Caco-2 (cell line): ENCODE measurements around the gene LMOD2. TPM values are rescaled to one million over a fixed set of nuclear protein-coding genes. Genes with fewer than 3 reads are reported as not detected.

Experiments
- BruUV-seq: library from RNA; stranded (reverse); fragments of 400-500 nt; replicated peaks from 2 replicates; lab custom pipeline; 2021; lab: Mats Ljungman, UMichigan
- CTCF ChIA-PET: fragments of 300-600 bp; sonication (Branson Sonifier 250); formaldehyde crosslinking; loops from one replicate; lab custom pipeline; 2022; ENCODE audit warnings: antibody characterized with exemption; lab: Charles Lee
- POLR2A ChIA-PET: fragments of 300-600 bp; sonication (Branson Sonifier 250); formaldehyde crosslinking; loops from one replicate; lab custom pipeline; 2022; ENCODE audit warnings: antibody characterized with exemption; lab: Charles Lee
- DNase-seq, 2 experiments: peaks; one replicate each; pipeline versions ENCODE4 v3.0.0 to v3.0.0-alpha.2; 2020 to 2022
- H3K27me3 ChIP-seq: replicated peaks from 2 replicates; pipeline ENCODE4 v1.6.0; 2011; ENCODE audit warnings: low read length; ENCODE audit not compliant: control insufficient read depth, insufficient read depth
- H3K36me3 ChIP-seq: 2 replicates; pipeline ENCODE4 v1.5.1; 2011; ENCODE audit warnings: low read length; ENCODE audit not compliant: control insufficient read depth, insufficient read depth
- H3K4me1 ChIP-seq: fragments of 250-450 bp; sonication (Bioruptor Pico); 2 replicates; pipeline ENCODE4 v1.5.1; 2020; ENCODE audit warnings: mild to moderate bottlenecking
- H3K4me3 ChIP-seq: 2 replicates; pipeline ENCODE4 v1.5.1; 2011; ENCODE audit warnings: low read depth, mild to moderate bottlenecking, control low read depth, low read length
- H3K9me3 ChIP-seq: fragments of 250-450 bp; sonication (Bioruptor Pico); 2 replicates; pipeline ENCODE4 v1.5.1; 2020; ENCODE audit warnings: mild to moderate bottlenecking, moderate library complexity
- H3K27ac Mint-ChIP-seq: one replicate; pipeline ENCODE4 v1.8.0; 2022; ENCODE audit warnings: mixed read lengths; ENCODE audit not compliant: unreplicated experiment
- H3K27me3 Mint-ChIP-seq: one replicate; pipeline ENCODE4 v1.8.0; 2022; ENCODE audit warnings: mixed read lengths; ENCODE audit not compliant: insufficient read depth, unreplicated experiment
- H3K36me3 Mint-ChIP-seq: one replicate; pipeline ENCODE4 v1.8.0; 2022; ENCODE audit warnings: mild to moderate bottlenecking, mixed read lengths; ENCODE audit not compliant: insufficient read depth, unreplicated experiment
- H3K4me1 Mint-ChIP-seq: one replicate; pipeline ENCODE4 v1.8.0; 2022; ENCODE audit warnings: low read depth, mixed read lengths; ENCODE audit not compliant: unreplicated experiment
- H3K4me3 Mint-ChIP-seq: one replicate; pipeline ENCODE4 v1.8.0; 2022; ENCODE audit warnings: mild to moderate bottlenecking, moderate library complexity, mixed read lengths; ENCODE audit not compliant: unreplicated experiment
- H3K9me3 Mint-ChIP-seq: one replicate; pipeline ENCODE4 v1.8.0; 2022; ENCODE audit warnings: mixed read lengths; ENCODE audit not compliant: unreplicated experiment
- CTCF ChIP-seq, 2 experiments: fragments of 200-600 bp in 1 of 2; IDR thresholded peaks; 1 replicate in 1 of 2; 2 replicates in 1 of 2; pipeline versions ENCODE4 v1.5.1 to v1.8.0; 2011 to 2022; ENCODE audit warnings: antibody characterized with exemption in 1 of 2, control low read depth in 1 of 2, inconsistent platforms in 1 of 2, low read depth in 1 of 2, low read length in 1 of 2, mild to moderate bottlenecking in 1 of 2, moderate library complexity in 1 of 2; ENCODE audit not compliant: insufficient read depth in 1 of 2, severe bottlenecking in 1 of 2, unreplicated experiment in 1 of 2
- intact Hi-C: fragments of 100-400 bp; cut with micrococcal nuclease; formaldehyde crosslinking; loops from one replicate; pipeline ENCODE4 v1.10.0; 2022; ENCODE audit not compliant: unreplicated experiment
- total RNA-seq: library from RNA; stranded (reverse); gene quantifications from 2 replicates; pipeline ENCODE4 v1.2.3, GENCODE V29; 2022

LMOD2 gene
- total RNA-seq, 1 experiment from 2014 or later = not detected

GRCh38 chr7:123628829-123629228, 26.8 kb upstream of the LMOD2 start:
- Histone ChIP-seq H3K4me3 (no peak overlapping the region), H3K9me3 (no peaks in the 10 kb centered on the region), H3K27me3 (no peaks in the 10 kb centered on the region), H3K36me3 (no peaks in the 10 kb centered on the region), H3K4me1 (no peaks in the 10 kb centered on the region; the same call in 1 of the 2 replicates)
- ChIA-PET CTCF (no interaction called here), POLR2A (no interaction called here)
- H3K36me3 Mint-ChIP-seq = no peaks in the 10 kb centered on the region
- no TSS peak for BruUV-seq
- intact Hi-C loops = no loop called here
- peaks cover 23% of the 10 kb centered on the region for H3K4me1 Mint-ChIP-seq
- H3K9me3 Mint-ChIP-seq = peaks cover 12% of the 10 kb centered on the region
- TF ChIP-seq CTCF (IDR thresholded peaks at IDR 0.05; ENCODE audit: insufficient read depth in 1 of 2, low read depth in 1 of 2, low read length in 1 of 2, severe bottlenecking in 1 of 2, unreplicated experiment in 1 of 2) = no peak
- no peak overlapping the region for H3K4me3 Mint-ChIP-seq
- no peaks in the 10 kb centered on the region for H3K27me3 Mint-ChIP-seq
- H3K27ac Mint-ChIP-seq = no peak overlapping the region
- no peak for DNase-seq

- TF ChIP-seq CTCF (IDR thresholded peaks at IDR 0.05; ENCODE audit: insufficient read depth in 1 of 2, low read depth in 1 of 2, low read length in 1 of 2, severe bottlenecking in 1 of 2, unreplicated experiment in 1 of 2) = no peak
- H3K4me1 ChIP-seq = no peaks in the 10 kb centered on the region; the same call in none of the 2 replicates
- DNase-seq = no peak
- CTCF ChIA-PET = no interaction called here
- H3K4me1 Mint-ChIP-seq = peaks cover 26% of the 10 kb centered on the region
- no peaks in the 10 kb centered on the region for H3K9me3 ChIP-seq
- no peaks in the 10 kb centered on the region for H3K36me3 Mint-ChIP-seq
- POLR2A ChIA-PET = no interaction called here
- H3K4me3 Mint-ChIP-seq = no peak overlapping the region
- intact Hi-C loops = no loop called here
- no TSS peak for BruUV-seq
- H3K4me3 ChIP-seq = no peak overlapping the region
- no peaks in the 10 kb centered on the region for H3K36me3 ChIP-seq
- H3K9me3 Mint-ChIP-seq = peaks cover 12% of the 10 kb centered on the region
- H3K27me3 ChIP-seq = no peaks in the 10 kb centered on the region
- no peak overlapping the region for H3K27ac Mint-ChIP-seq
- no peaks in the 10 kb centered on the region for H3K27me3 Mint-ChIP-seq
Observed at GRCh38 chr7:123629281-123629680, 26.4 kb upstream of the LMOD2 start.

GRCh38 chr7:123632808-123633207, 22.9 kb upstream of the LMOD2 start:
- Histone ChIP-seq H3K4me1 (peaks cover 11% of the 10 kb centered on the region), H3K27me3 (no peaks in the 10 kb centered on the region), H3K4me3 (no peak overlapping the region), H3K9me3 (no peaks in the 10 kb centered on the region), H3K36me3 (no peaks in the 10 kb centered on the region)
- Mint-ChIP-seq H3K36me3 (no peaks in the 10 kb centered on the region), H3K27ac (no peak overlapping the region), H3K27me3 (no peaks in the 10 kb centered on the region), H3K4me3 (no peak overlapping the region), H3K9me3 (no peaks in the 10 kb centered on the region), H3K4me1 (peaks cover 22% of the 10 kb centered on the region)
- BruUV-seq = no TSS peak
- intact Hi-C loops = loop anchor here (5.0 kb wide), 1 partner anchor 141 kb away; no protein-coding TSS in a partner anchor
- CTCF ChIA-PET = no interaction called here
- DNase-seq = no peak
- POLR2A ChIA-PET = no interaction called here
- TF ChIP-seq CTCF (IDR thresholded peaks at IDR 0.05; ENCODE audit: insufficient read depth in 1 of 2, low read depth in 1 of 2, low read length in 1 of 2, severe bottlenecking in 1 of 2, unreplicated experiment in 1 of 2) = no peak
